GM21423 (cell line): ENCODE data around the gene KLHL17.
A peak's percentile ranks its signal among the peaks of the same experiment; 100 is the strongest.
"Not testable (repeated sequence)": the region's sequence is repeated elsewhere in the genome, so short reads cannot be mapped to it uniquely, and the experiment has no call there.

Source experiments
- ATAC-seq: cut with Tn5 transposase; IDR thresholded peaks from one replicate; pipeline ENCODE4 v1.9.1; 2021; ENCODE audit warnings: mild to moderate bottlenecking, moderate library complexity; ENCODE audit not compliant: unreplicated experiment

Gene KLHL17

DNA sequence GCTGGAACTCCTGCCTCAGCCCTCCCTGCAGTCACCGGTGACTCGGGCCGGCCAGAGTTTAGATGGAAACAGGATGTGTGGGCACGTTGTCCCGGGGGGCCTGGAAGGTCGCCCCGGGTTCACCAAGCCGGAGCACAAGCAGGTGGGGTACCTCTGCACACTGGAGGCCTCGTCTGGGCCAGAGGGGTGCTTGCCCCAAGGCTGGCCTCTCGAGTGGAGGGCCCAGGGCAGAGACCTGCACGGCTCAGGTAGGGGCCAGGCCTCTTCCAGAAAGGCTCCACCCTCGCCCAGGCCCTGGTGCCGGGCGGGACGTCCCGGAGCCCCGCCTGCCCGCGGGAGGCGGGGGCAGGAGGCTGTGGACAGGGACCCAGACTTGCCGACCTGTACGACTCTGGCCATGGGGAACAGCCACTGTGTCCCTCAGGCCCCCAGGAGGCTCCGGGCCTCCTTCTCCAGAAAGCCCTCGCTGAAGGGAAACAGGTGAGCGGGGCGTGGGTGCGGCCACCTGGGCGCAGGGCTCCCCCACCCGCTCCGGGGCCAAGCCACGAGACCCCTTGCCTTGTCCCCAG, 5.8 kb downstream of the KLHL17 start, which contains the start of gene PLEKHN1:
PLEKHN1 (plus strand) TSS at position 348 of the 569 bp plus-strand sequence; CDS start at position 398, 50 bp downstream.
- ATAC-seq = peak; percentile 32

DNA sequence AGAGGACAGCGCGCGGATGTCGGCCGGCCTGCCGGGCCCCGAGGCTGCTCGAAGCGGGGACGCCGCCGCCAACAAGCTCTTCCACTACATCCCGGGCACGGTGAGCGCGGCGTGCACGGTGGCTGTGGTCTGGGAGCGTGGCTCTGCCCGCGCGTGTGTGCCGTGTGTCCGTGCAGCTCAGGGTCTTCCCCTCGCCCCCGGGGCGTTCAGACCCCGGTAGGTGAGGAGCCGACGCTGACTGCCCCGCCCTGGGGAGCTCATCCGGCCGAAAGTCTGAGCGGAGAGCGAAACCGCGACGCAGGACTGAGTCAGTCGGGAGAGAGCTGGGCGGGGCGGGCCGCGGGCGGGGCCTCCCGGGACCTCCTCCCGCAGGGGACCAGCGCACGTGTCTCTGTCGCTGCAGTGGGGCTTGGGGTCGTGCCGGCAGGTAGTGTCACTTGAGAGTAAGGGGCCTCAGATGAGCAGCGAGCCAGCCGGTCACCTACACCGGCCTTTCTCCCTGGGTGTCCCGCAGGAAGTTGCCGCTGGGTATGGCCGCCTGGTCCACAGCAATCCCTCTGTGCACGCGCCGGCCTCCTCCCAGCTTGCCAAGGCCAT, 6.4 kb downstream of the KLHL17 start:
- peak; percentile 66 for ATAC-seq

DNA sequence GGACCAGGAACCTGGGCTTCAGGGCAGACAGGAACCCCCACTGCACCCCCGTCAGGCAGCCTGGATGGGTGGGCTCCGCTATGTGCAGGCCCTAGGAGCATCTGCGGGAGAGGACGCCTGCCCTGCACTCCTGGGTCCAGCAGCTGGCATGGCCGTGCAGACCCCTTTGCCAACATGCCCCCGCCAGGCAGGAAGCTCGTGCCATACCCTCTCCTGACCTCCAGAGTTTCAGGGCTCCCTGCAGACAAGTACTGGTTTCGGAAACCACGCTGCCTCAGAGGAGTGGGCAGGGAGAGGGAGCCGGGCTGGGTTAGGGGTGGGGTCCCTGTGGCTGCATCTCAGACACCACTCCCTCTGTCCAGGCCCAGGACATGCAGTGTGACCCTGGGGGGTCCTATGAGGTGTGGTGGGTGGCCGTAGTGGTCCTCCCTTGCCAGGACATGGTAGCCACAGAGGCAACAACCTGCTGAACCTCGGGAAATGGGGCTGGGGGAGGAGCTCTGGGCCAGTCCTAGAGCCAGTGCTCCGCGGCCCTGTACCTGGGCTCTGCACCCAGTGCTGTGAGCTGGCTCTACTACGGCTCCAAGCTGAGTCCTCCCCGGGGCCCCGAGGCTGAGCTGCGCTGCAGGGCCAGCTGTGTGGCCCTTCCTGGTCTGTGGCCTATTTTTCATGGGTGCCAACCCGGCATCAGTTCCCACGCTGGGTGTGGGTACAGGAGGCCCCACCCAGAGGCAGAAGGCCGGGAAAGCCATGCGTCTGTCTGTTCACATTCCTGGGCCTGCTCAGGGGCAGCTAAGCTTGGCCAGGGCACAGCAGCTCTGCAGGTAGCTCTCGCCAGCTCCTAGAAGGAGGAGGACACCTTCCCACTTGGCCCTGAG, 7.3 kb downstream of the KLHL17 start:
- no peak for ATAC-seq

DNA sequence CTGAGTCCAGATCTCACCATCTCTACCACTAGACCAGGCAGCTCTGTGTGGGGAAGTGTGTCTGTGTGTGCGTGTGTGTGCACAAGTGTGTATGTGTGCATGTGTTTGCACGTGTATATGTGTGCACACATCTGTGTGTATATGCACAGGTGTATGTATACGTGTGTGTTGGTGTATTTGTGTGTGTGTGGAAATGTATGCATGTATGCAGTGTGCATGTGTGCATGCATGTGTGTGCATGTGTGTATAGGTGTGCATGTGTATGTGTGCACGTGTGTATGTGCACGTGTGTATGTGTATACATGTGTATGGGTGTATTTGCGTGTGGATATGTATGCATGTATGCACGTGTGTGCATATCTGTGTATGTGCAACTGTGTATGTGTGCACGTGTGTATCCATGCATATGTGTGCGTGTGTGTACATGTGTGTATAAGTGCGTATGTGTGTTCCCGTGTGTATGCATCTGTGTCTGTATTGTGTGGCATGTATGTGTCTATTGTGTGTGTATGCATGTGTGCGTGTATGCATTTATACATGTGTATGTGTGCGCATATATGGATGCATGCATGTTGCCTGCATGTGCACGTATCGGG, 9.0 kb downstream of the KLHL17 start:
- no peak for ATAC-seq

DNA sequence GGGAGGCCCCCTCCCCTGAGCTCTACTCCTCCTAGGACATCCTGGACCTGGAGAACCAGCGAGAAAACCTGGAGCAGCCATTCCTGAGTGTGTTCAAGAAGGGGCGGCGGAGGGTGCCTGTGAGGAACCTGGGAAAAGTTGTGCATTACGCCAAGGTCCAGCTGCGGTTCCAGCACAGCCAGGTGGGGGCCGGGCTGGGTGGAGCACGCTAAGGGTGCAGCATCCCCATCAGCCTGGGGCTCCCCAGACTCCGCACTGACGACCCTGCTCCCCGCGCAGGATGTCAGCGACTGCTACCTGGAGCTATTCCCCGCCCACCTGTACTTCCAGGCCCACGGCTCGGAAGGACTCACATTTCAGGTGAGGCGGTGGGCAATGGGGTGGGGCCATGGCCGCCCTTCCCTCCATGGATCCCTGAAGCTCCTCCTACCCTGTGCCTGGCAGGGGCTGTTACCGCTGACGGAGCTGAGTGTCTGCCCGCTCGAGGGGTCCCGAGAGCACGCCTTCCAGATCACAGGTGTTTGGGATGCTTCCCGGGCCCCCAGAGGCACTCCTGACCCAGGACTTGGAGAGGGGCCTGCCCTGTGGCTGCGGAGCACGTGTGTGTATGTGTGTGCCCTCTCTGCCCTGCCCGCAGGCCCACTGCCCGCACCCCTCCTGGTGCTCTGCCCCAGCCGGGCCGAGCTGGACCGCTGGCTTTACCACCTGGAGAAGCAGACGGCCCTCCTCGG, 10.0 kb downstream of the KLHL17 start:
- no peak for ATAC-seq

DNA sequence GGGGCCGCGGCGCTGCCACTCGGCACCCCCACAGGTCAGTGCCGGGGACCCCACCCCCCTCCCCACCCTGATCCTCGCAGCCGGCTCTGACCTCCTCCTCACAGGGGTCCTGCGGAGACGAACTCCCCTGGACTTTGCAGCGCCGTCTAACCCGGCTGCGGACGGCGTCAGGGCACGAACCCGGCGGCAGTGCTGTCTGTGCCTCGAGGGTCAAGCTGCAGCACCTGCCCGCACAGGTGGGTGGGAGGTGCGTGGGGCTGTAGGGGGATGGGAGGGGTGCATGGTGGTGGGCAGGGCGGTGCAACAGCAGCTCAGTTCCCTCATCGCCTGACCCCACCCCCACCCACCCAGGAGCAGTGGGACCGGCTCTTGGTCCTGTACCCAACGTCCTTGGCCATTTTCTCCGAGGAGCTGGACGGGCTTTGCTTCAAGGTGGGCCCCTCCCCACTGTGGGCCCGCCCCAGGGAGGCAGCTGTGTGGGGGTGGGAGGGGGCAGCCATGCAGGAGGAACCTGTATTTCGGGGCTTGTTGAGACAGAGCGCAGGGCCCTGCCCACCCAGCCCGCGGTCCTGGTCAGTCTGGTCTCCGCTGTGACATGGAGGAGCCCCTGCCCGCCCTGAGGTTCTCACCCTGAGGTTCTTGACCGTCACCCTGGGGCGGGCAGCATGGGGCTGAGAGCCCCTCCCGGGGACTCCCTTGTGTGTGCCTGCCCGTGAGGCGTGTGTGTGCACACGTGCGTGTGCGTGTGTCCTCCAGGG, 10.8 kb downstream of the KLHL17 start:
- no peak for ATAC-seq

DNA sequence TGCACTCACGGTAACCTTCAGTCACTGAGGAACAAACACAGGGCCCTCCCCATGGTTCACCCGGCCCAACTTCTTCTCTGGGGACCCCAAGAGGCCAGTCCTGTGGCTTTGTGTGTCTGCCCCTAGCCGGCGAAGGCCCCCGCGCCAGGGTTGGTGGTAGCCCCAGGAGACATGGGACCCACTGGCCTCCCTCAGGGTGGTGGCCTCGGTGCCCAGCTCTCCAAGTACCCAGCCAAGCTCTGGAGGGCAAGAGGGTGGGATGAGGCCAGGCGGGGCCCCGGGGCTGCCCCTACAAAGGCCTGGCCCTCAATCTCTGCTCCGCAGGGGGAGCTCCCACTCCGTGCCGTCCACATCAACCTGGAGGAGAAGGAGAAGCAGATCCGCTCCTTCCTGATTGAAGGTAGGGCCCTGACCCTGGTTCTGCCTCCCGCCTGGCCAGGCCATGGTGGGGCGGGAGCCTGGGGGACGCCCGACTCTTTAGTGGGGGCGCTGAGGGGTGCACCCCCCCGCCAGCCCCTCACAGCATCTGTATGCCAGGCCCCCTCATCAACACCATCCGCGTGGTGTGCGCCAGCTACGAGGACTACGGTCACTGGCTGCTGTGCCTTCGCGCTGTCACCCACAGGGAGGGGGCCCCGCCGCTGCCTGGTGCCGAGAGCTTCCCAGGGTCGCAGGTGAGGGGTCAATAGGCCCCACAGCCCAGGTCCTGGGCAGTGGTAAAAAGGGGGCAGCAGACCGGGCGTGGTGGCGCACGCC, 11.5 kb downstream of the KLHL17 start:
- ATAC-seq = no peak

DNA sequence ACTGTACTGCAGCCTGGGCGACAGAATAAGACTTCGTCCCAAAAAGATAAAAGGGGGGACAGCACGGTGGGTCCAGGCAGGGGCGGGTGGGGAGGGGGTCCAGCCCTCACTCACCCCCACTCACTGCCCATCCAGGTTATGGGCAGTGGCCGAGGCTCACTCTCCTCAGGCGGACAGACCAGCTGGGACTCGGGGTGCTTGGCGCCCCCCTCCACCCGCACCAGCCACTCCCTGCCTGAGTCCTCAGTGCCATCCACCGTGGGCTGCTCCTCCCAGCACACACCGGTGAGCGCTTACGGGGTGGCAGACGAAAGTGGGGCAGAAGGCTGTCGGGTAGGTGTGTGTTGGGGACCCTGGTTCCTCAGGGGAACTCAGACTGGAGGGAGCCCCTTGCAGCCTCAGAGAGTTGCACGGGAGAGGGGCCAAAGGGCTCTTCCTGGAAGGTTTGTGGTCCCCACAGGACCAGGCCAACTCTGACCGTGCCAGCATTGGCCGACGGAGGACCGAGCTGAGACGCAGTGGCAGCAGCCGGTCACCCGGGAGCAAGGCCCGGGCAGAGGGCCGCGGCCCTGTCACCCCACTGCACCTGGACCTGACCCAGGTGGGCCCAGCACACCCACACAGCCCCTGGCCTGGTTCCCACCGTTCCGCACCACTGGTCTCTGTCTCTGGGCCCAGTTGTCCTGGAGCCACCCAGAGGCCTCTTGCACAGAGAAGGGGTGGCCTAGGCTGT, 12.5 kb downstream of the KLHL17 start:
- no peak for ATAC-seq

DNA sequence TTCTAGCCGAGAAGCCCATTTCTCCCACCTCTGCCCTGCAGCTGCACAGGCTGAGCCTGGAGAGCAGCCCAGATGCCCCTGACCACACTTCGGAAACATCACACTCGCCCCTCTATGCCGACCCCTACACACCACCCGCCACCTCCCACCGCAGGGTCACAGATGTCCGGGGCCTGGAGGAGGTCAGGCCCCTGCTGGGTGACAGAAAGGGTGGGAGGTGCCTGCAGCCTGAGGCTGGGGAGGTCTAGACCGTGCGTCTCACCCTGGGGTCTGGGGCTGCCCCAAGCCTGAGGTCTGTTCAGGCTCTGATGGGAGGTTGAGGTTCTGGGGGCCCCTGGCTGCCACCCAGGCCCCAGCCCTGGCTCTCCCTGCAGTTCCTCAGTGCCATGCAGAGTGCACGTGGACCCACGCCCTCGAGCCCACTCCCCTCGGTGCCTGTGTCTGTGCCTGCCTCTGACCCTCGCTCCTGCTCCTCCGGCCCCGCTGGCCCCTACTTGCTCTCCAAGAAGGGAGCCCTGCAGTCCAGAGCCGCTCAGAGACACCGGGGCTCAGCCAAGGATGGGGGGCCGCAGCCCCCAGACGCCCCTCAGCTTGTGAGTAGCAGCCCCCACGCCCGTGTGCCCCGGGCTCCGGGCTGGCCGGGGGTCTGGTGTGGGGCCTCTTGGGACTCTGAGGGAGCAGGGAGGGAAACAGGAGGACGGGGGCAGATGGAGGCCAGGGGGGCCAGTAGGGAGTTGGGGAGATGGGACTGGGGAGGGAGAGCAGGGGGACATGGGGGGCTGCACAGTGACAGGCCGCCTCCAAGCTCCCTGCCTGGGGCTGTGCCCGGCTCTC, 13.3 kb downstream of the KLHL17 start:
- ATAC-seq = no peak

DNA sequence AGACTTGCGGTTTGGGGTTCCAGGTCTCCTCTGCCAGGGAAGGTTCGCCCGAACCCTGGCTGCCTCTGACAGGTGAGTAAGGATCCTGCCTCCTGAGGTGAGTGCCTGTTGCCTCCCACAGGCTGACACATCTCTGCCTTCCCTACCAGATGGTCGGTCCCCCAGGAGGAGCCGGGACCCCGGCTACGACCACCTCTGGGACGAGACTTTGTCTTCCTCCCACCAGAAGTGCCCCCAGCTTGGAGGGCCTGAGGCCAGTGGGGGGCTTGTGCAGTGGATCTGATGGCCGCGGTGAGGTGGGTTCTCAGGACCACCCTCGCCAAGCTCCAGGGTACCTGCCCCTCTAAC, 13.9 kb downstream of the KLHL17 start:
- ATAC-seq = no peak

DNA sequence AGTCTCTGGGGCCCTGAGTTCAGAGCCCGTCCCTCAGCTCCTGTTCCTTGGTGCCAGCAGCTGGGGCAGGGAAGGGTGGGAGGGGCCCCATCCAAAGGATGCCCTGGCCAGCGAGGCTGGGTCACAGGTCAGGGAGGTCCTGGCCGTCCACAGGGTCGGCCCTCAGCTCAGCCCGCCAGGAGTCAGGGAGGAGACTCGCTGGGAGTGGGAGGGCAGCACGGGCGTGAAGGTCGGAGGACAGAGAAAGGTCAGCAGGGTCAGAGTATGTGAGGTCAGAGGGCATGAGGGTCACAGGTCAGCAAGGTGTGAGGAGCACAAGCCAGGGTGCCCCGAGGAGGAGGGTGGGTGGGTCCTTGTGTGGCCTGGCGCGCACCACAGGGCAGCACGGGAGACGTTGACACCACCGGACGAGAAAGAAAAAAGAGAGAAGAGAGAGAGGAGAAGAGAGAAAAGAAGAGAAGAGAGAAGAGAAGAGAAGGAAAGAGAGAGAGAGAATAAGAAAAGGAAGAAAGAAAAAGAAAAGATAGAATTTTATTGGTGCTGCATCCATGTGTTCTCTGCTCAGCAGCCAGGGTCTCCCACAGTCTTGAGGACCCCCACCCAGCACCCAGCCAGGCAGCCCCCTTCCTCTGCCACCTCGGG, 14.4 kb downstream of the KLHL17 start:
- no peak for ATAC-seq

DNA sequence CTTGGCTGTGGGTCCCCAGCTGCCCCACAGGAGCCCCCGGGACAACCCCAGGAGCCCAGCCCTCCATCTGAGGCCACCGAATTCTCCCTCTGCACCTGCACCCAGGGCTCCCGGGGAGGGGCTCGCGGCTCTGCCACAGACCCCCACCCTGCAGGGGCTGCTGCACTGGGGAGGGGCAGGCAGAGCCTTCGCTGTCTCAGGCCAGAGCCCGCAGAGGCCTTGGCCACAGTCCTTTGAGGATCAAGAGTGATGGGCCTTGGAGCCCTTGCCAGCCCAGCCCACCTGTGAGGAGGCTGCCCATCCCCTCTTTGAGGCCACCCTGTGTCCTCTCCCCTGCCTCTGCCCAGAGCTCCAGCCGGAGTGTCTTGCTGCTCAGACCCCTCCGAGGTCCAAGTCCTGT, 15.0 kb downstream of the KLHL17 start:
- ATAC-seq = no peak

DNA sequence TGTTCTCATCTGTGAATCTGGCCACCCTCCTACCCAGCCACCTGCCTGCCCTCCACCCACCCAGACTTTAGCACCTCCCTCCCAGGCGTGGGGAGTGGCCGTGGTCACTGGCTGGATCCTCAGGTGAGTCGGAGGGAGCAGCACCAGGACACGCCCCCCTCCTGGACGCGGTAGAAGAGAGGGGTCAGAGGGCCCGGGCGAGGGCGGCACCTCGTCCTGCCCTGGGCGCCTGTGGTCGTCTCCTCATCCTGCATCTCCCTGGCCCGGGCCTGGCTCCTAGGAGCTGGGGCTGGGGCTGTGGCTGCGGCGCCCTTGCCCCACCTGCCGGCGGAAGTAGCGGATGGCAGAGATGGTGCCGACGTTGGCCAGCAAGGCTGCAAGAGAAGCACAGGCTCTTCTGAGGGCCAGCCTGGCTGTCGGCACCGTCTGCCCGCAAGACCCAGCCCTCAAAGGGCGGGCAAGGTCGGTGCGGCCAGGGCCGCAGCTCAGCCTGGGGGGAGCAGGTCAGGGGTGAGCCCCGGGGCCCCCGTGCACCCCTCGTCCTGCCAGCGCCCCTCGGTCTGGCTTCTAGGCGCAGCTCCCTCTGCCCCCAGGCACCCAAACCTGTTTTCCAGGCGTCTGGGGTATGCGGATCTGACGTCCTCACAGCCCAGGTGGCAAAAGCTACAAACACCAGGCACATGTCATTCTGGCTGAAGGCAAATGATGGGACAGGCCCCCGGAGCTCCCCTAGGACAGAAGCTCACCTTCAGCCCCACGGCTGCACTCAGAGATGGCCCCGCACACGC, 15.7 kb downstream of the KLHL17 start:
- no peak for ATAC-seq

DNA sequence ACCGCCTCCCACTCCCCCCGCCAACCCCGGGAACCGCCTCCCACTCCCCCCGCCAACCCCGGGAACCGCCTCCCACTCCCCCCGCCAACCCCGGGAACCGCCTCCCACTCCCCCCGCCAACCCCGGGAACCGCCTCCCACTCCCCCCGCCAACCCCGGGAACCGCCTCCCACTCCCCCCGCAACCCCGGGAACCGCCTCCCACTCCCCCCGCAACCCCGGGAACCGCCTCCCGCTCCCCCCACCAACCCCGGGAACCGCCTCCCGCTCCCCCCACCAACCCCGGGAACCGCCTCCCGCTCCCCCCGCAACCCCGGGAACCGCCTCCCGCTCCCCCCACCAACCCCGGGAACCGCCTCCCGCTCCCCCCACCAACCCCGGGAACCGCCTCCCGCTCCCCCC, 16.4 kb downstream of the KLHL17 start:
- not testable (repeated sequence) for ATAC-seq

DNA sequence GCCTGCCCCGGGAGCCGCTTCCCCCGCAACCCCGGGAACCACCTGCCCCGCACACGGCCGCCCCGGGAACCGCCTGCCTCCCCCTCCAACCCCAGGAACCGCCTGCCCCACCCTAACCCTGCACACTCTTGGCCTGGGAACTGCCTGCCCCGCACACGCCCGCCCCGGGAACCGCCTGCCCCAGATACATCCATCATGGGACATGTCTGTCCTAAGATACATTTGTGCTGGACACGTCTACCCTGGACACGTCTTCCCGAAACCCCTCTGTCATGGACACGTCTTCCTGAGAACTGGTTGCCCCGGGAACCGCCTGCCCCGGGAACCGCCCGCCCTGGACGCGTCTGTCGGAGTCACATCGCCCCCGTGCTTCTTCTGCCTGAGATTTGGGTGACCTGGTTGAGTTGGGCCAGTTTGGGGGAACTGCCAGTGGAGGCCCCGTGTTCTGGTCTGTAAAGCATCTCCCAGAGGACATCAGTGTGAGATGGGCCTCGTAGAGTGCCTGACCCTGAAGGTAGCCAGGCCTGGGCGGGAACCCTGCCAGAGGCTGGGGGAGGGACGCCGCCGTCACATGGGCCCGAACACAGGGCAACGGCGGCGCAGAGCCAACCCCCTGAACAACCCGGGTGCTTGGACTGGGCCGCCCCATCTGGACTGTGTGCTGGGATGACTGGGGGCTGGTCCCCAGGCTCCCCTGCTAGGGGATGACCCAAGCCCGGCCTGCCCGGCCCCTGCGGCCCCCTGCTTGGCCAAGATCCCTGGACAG, 17.9 kb downstream of the KLHL17 start:
- ATAC-seq = no peak
